Pons (tissue), 1 donor: ENCODE measurements around the gene TMEM135.
"Not testable (repeated sequence)": the region's sequence is repeated elsewhere in the genome, so short reads cannot be mapped to it uniquely, and the experiment has no call there.

ENCODE experiments used
- DNase-seq: peaks from one replicate; pipeline ENCODE4 v3.0.0-alpha.2; 2016; ENCODE audit warnings: low spot score

Gene TMEM135

GRCh38 chr11:87258171-87258833, 220.6 kb downstream of the TMEM135 start:
- no peak for DNase-seq

- peak; percentile 81 for DNase-seq
Measured at GRCh38 chr11:87259736-87260135, 222.0 kb downstream of the TMEM135 start.

- DNase-seq: no peak
Measured at GRCh38 chr11:87260811-87261210, 223.1 kb downstream of the TMEM135 start.

GRCh38 chr11:87263264-87263838, 225.6 kb downstream of the TMEM135 start:
- no peak for DNase-seq

- no peak for DNase-seq
Measured at GRCh38 chr11:87263979-87264378, 226.2 kb downstream of the TMEM135 start.

- DNase-seq: peak; percentile 70
Measured at GRCh38 chr11:87265132-87265531, 227.4 kb downstream of the TMEM135 start.

GRCh38 chr11:87265979-87266378, 228.2 kb downstream of the TMEM135 start:
- DNase-seq: no peak

GRCh38 chr11:87266751-87267150, 229.0 kb downstream of the TMEM135 start:
- no peak for DNase-seq

- not testable (repeated sequence) for DNase-seq
Measured at GRCh38 chr11:87271951-87272350, 234.2 kb downstream of the TMEM135 start.

- DNase-seq: no peak
Measured at GRCh38 chr11:87275176-87275575, 237.4 kb downstream of the TMEM135 start.

GRCh38 chr11:87280143-87280542, 242.4 kb downstream of the TMEM135 start:
- no peak for DNase-seq

GRCh38 chr11:87281496-87281895, 243.8 kb downstream of the TMEM135 start:
- DNase-seq: peak; percentile 36

- DNase-seq: no peak
Measured at GRCh38 chr11:87284306-87284705, 246.6 kb downstream of the TMEM135 start.

GRCh38 chr11:87285674-87286073, 247.9 kb downstream of the TMEM135 start:
- not testable (repeated sequence) for DNase-seq

- no peak for DNase-seq
Measured at GRCh38 chr11:87286338-87286737, 248.6 kb downstream of the TMEM135 start.

- peak; percentile 64 for DNase-seq
Measured at GRCh38 chr11:87290304-87290922, 252.7 kb downstream of the TMEM135 start.

GRCh38 chr11:87292598-87292997, 254.9 kb downstream of the TMEM135 start:
- no peak for DNase-seq

GRCh38 chr11:87295237-87295636, 257.5 kb downstream of the TMEM135 start:
- no peak for DNase-seq

- no peak for DNase-seq
Measured at GRCh38 chr11:87296627-87297026, 258.9 kb downstream of the TMEM135 start.

GRCh38 chr11:87298155-87298554, 260.4 kb downstream of the TMEM135 start:
- no peak for DNase-seq

GRCh38 chr11:87299041-87299481, 261.3 kb downstream of the TMEM135 start:
- DNase-seq: no peak

GRCh38 chr11:87300640-87301380, 263.1 kb downstream of the TMEM135 start:
- DNase-seq: peak; percentile 12
